PC-3 (cell line): ENCODE results near the gene SENP7.
"Not testable (repeated sequence)": the region's sequence is repeated elsewhere in the genome, so short reads cannot be mapped to it uniquely, and the experiment has no call there.

Experiments
- CTCF ChIP-seq: fragments of 300-600 bp; sonication (generic); conservative IDR thresholded peaks from 2 replicates; pipeline ENCODE4 v1.5.1; 2017; ENCODE audit warnings: antibody characterized with exemption, low read depth, mild to moderate bottlenecking, low read length
- EZH2 ChIP-seq: fragments of 300-600 bp; sonication (generic); IDR thresholded peaks from one replicate; pipeline ENCODE4 v1.6.1; 2017; ENCODE audit warnings: antibody characterized with exemption, mild to moderate bottlenecking, low read length; ENCODE audit not compliant: unreplicated experiment
- EZH2phosphoT487 ChIP-seq: fragments of 300-600 bp; sonication (generic); IDR thresholded peaks from 2 replicates; pipeline ENCODE4 v1.6.1; 2018; ENCODE audit warnings: mild to moderate bottlenecking, antibody characterized with exemption, low read length, borderline replicate concordance

- TF ChIP-seq EZH2, CTCF, EZH2phosphoT487: not testable (repeated sequence)
Observed at GRCh38 chr3:101551359-101552081, 38.5 kb upstream of the SENP7 start.
